ENCODE results near the gene RBBP8NL. TPM values are rescaled to one million over a fixed set of nuclear protein-coding genes. Genes with fewer than 3 reads are reported as not detected.
A peak's percentile ranks its signal among the peaks of the same experiment; 100 is the strongest.

Gene RBBP8NL, protein sequence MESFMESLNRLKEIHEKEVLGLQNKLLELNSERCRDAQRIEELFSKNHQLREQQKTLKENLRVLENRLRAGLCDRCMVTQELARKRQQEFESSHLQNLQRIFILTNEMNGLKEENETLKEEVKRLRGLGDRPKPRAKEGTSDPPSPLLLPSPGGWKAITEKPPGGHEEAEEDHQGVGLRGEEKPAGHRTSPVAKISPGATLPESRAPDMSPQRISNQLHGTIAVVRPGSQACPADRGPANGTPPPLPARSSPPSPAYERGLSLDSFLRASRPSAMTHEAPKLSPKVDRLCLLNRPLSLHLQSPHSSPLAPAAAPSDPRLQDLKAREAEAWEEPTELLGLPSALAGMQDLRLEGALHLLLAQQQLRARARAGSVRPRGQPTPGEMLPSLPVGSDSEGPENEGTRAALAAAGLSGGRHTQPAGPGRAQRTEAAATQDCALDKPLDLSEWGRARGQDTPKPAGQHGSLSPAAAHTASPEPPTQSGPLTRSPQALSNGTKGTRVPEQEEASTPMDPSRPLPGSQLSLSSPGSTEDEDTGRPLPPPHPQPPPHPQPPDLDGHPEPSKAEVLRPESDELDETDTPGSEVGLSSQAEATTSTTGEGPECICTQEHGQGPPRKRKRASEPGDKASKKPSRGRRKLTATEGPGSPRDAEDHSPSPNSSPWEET
- total RNA-seq: 0.34 TPM in 1 of 2 replicates, not detected in the other

- Histone ChIP-seq H3K27me3 (ENCODE audit: control insufficient read depth, insufficient read depth, low read length) (peaks cover 67% of the 10 kb centered on the region), H3K4me3 (ENCODE audit: low read depth, low read length) (no peak within 1 kb of the TSS), H3K36me3 (ENCODE audit: control insufficient read depth, insufficient read depth, low read length) (no peaks in the 10 kb centered on the region)
- TF ChIP-seq, protein P1, sequence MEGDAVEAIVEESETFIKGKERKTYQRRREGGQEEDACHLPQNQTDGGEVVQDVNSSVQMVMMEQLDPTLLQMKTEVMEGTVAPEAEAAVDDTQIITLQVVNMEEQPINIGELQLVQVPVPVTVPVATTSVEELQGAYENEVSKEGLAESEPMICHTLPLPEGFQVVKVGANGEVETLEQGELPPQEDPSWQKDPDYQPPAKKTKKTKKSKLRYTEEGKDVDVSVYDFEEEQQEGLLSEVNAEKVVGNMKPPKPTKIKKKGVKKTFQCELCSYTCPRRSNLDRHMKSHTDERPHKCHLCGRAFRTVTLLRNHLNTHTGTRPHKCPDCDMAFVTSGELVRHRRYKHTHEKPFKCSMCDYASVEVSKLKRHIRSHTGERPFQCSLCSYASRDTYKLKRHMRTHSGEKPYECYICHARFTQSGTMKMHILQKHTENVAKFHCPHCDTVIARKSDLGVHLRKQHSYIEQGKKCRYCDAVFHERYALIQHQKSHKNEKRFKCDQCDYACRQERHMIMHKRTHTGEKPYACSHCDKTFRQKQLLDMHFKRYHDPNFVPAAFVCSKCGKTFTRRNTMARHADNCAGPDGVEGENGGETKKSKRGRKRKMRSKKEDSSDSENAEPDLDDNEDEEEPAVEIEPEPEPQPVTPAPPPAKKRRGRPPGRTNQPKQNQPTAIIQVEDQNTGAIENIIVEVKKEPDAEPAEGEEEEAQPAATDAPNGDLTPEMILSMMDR (IDR thresholded peaks at IDR 0.05; ENCODE audit: insufficient read depth, low read length, poor library complexity, severe bottlenecking): no peak
- DNase-seq (ENCODE audit: low read depth): peak; percentile 25
Measured at GRCh38 chr20:62427172-62428001, at the start of gene RBBP8NL. RBBP8NL (minus strand) TSS chr20:62427539; CDS start chr20:62419647, 7,892 bp downstream.

DNA sequence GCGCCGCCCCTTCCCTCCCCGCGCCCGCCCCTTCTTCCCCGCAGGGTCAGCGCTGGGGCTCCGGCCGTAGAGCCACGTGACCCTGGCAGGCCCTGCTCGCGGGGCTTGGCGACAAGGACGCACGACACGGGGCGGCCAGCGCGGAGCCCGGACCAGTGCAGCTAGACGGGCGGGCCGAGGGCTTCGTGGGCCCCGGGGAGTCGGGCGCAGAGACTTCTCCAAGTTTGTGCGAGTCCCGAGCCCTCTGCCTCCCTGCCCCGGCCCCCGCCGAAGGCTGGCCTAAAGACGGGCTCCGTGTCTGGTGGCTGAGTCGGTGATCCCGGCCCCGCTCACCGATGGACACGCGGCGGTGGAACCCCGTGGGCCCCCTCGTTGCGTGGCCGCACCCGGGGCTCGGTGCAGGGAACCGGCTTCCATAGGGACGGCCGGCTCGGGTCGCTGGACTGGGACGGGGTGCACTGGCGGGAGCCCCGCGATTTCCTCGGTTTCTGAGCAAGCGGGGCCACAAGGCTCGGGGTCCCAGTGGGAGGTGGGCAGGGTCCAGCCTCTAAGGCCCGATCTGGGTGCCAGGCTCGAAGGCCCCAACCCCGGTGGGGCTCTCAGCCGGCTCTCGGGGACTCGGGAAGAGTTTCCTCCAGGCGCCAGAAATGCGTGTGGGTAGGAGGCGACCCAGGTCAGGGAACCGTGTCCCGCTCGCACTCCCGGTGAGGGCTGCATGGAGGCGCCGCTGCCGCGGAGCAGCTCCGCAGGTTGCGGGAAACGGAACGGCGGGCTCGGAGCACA is 48.9 kb upstream of the RBBP8NL start:
- TF ChIP-seq, protein P1 (IDR thresholded peaks at IDR 0.05; ENCODE audit: insufficient read depth, low read length, poor library complexity, severe bottlenecking): no peak
- Histone ChIP-seq H3K27me3 (ENCODE audit: control insufficient read depth, insufficient read depth, low read length) (peaks cover 81% of the 10 kb centered on the region), H3K4me3 (ENCODE audit: low read depth, low read length) (no peak overlapping the region), H3K36me3 (ENCODE audit: control insufficient read depth, insufficient read depth, low read length) (no peaks in the 10 kb centered on the region)
- DNase-seq (ENCODE audit: low read depth): no peak

GRCh38 chr20:62475772-62476055 is 48.4 kb upstream of the RBBP8NL start, which contains the start of gene GATA5:
GATA5 (minus strand) TSS chr20:62475995; CDS start chr20:62475521, 474 bp downstream.
- no peaks in the 10 kb centered on the region for H3K36me3 ChIP-seq (ENCODE audit: control insufficient read depth, insufficient read depth, low read length)
- H3K27me3 ChIP-seq (ENCODE audit: control insufficient read depth, insufficient read depth, low read length): peaks cover 80% of the 10 kb centered on the region
- H3K4me3 ChIP-seq (ENCODE audit: low read depth, low read length): no peak within 1 kb of the TSS
- TF ChIP-seq, protein P1 (IDR thresholded peaks at IDR 0.05; ENCODE audit: insufficient read depth, low read length, poor library complexity, severe bottlenecking): no peak
- no peak for DNase-seq (ENCODE audit: low read depth)

DNA sequence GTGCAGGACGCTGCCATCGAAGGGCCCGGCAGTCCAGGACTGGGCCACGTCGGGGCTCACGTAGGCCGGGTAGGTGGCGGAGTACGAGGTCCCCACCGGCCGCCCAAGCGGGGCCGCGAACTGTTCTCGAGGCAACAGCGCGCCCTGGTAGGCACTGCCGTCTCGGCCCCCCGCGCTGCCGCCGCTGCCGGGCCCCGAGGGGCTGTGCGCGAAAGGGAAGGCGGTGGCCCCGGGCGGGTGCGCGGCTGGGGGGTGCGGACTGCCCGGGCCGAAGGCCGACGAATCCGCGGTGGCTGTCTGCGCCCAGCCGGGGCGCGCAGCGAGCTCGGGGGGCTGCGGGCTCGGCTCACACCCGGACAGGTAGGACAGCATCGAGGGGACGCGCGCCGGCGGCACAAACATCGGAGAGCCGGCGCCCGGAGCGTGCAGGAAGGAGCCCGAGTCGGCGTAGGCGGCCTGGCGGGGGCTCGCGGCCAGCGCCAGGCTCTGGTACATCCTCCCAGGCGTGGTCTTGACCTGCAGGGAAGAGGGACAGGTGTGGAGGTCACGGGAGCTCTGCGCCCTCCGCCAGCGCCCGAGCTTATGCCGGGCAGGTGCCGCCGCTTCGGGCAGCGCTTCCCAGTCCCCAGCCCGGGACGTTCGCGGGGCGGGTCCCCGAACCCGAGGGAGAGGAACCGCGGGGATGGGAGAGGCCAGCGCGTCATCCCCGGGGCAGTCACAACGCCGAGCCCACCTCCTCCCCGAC is 47.9 kb upstream of the RBBP8NL start:
- DNase-seq (ENCODE audit: low read depth): no peak
- H3K4me3 ChIP-seq (ENCODE audit: low read depth, low read length): no peak overlapping the region
- H3K36me3 ChIP-seq (ENCODE audit: control insufficient read depth, insufficient read depth, low read length): no peaks in the 10 kb centered on the region
- TF ChIP-seq, protein P1 (IDR thresholded peaks at IDR 0.05; ENCODE audit: insufficient read depth, low read length, poor library complexity, severe bottlenecking): no peak
- peaks cover 80% of the 10 kb centered on the region for H3K27me3 ChIP-seq (ENCODE audit: control insufficient read depth, insufficient read depth, low read length)

GRCh38 chr20:62474604-62475026 is 47.3 kb upstream of the RBBP8NL start:
- no peaks in the 10 kb centered on the region for H3K36me3 ChIP-seq (ENCODE audit: control insufficient read depth, insufficient read depth, low read length)
- H3K27me3 ChIP-seq (ENCODE audit: control insufficient read depth, insufficient read depth, low read length): peaks cover 84% of the 10 kb centered on the region
- H3K4me3 ChIP-seq (ENCODE audit: low read depth, low read length): no peak overlapping the region
- TF ChIP-seq, protein P1 (IDR thresholded peaks at IDR 0.05; ENCODE audit: insufficient read depth, low read length, poor library complexity, severe bottlenecking): no peak
- no peak for DNase-seq (ENCODE audit: low read depth)
